ENCODE measurements around the gene MST1R.
A peak's percentile ranks its signal among the peaks of the same experiment; 100 is the strongest.

MST1R gene

GRCh38 chr3:49841806-49842205 is 61.9 kb downstream of the MST1R start:
- Histone ChIP-seq H3K4me1 (ENCODE audit: insufficient read depth, low read length, severe bottlenecking) (no peaks in the 10 kb centered on the region), H3K4me3 (ENCODE audit: low read depth, low read length, poor library complexity, severe bottlenecking) (no peak overlapping the region), H3K9me3 (ENCODE audit: low read length) (no peaks in the 10 kb centered on the region), H3K27ac (ENCODE audit: low read depth, low read length, poor library complexity, severe bottlenecking) (no peak overlapping the region), H3K27me3 (ENCODE audit: insufficient read depth, low read length) (no peaks in the 10 kb centered on the region), H3K9me2 (ENCODE audit: low read depth, low read length) (no peaks in the 10 kb centered on the region), H3K4me2 (ENCODE audit: low read length) (no peak overlapping the region), H3F3A (ENCODE audit: insufficient read depth, low read length) (no peaks in the 10 kb centered on the region), H4K20me1 (ENCODE audit: insufficient read depth, low read length) (no peaks in the 10 kb centered on the region), H3K36me3 (ENCODE audit: insufficient read depth, low read length) (peaks cover 63% of the 10 kb centered on the region; the same call in 1 of the 2 replicates), H3K9ac (ENCODE audit: low read length) (no peak overlapping the region), H2AFZ (ENCODE audit: low read length) (no peak overlapping the region), H3K79me2 (ENCODE audit: insufficient read depth, low read length) (no peaks in the 10 kb centered on the region)
- TF ChIP-seq CTCF (IDR thresholded peaks at IDR 0.05; ENCODE audit: low read length) (no peak), EZH2 (IDR thresholded peaks at IDR 0.05; ENCODE audit: borderline replicate concordance, low read length) (no peak)

- Histone ChIP-seq H3K4me1 (ENCODE audit: insufficient read depth, low read length, severe bottlenecking) (no peaks in the 10 kb centered on the region), H3F3A (ENCODE audit: insufficient read depth, low read length) (no peaks in the 10 kb centered on the region), H3K4me2 (ENCODE audit: low read length) (no peak overlapping the region), H3K9ac (ENCODE audit: low read length) (no peak overlapping the region), H4K20me1 (ENCODE audit: insufficient read depth, low read length) (no peaks in the 10 kb centered on the region), H3K9me3 (ENCODE audit: low read length) (no peaks in the 10 kb centered on the region), H3K79me2 (ENCODE audit: insufficient read depth, low read length) (no peaks in the 10 kb centered on the region), H2AFZ (ENCODE audit: low read length) (no peak overlapping the region), H3K4me3 (ENCODE audit: low read depth, low read length, poor library complexity, severe bottlenecking) (no peak overlapping the region), H3K9me2 (ENCODE audit: low read depth, low read length) (no peaks in the 10 kb centered on the region), H3K36me3 (ENCODE audit: insufficient read depth, low read length) (peaks cover 63% of the 10 kb centered on the region; the same call in 1 of the 2 replicates), H3K27ac (ENCODE audit: low read depth, low read length, poor library complexity, severe bottlenecking) (no peak overlapping the region), H3K27me3 (ENCODE audit: insufficient read depth, low read length) (no peaks in the 10 kb centered on the region)
- TF ChIP-seq CTCF (IDR thresholded peaks at IDR 0.05; ENCODE audit: low read length) (peak; percentile 74), EZH2 (IDR thresholded peaks at IDR 0.05; ENCODE audit: borderline replicate concordance, low read length) (no peak)
Observed at GRCh38 chr3:49841126-49841696, 62.5 kb downstream of the MST1R start.

- no peak overlapping the region for H3K4me2 ChIP-seq (ENCODE audit: low read length)
- no peak overlapping the region for H3K9ac ChIP-seq (ENCODE audit: low read length)
- no peaks in the 10 kb centered on the region for H3K79me2 ChIP-seq (ENCODE audit: insufficient read depth, low read length)
- TF ChIP-seq CTCF (IDR thresholded peaks at IDR 0.05; ENCODE audit: low read length) (no peak), EZH2 (IDR thresholded peaks at IDR 0.05; ENCODE audit: borderline replicate concordance, low read length) (no peak)
- no peaks in the 10 kb centered on the region for H3K9me2 ChIP-seq (ENCODE audit: low read depth, low read length)
- no peaks in the 10 kb centered on the region for H4K20me1 ChIP-seq (ENCODE audit: insufficient read depth, low read length)
- no peaks in the 10 kb centered on the region for H3K9me3 ChIP-seq (ENCODE audit: low read length)
- no peaks in the 10 kb centered on the region for H3F3A ChIP-seq (ENCODE audit: insufficient read depth, low read length)
- no peak overlapping the region for H3K27ac ChIP-seq (ENCODE audit: low read depth, low read length, poor library complexity, severe bottlenecking)
- no peak overlapping the region for H2AFZ ChIP-seq (ENCODE audit: low read length)
- peaks cover 56% of the 10 kb centered on the region; the same call in 1 of the 2 replicates for H3K36me3 ChIP-seq (ENCODE audit: insufficient read depth, low read length)
- H3K4me1 ChIP-seq (ENCODE audit: insufficient read depth, low read length, severe bottlenecking): no peaks in the 10 kb centered on the region
- H3K27me3 ChIP-seq (ENCODE audit: insufficient read depth, low read length): no peaks in the 10 kb centered on the region
- H3K4me3 ChIP-seq (ENCODE audit: low read depth, low read length, poor library complexity, severe bottlenecking): no peak overlapping the region
Observed at GRCh38 chr3:49840388-49840787, 63.3 kb downstream of the MST1R start.
